ENCODE results near the gene MED28. TPM values are rescaled to one million over a fixed set of nuclear protein-coding genes. Genes with fewer than 3 reads are reported as not detected.

MED28 gene
- total RNA-seq, 1 experiment from 2014 or later, result 106 TPM

GRCh38 chr4:17624821-17625220 is 10.4 kb downstream of the MED28 start:
- DNase-seq (ENCODE audit: low spot score), result no peak
- Mint-ChIP-seq H3K36me3 (peaks cover 89% of the 10 kb centered on the region), H3K4me1 (no peaks in the 10 kb centered on the region), H3K27me3 (ENCODE audit: low read depth) (no peaks in the 10 kb centered on the region), H3K9me3 (no peaks in the 10 kb centered on the region), H3K4me3 (no peak overlapping the region), H3K27ac (no peak overlapping the region)
- ATAC-seq, result no peak
- ChIA-PET CTCF (no interaction called here), POLR2A (no interaction called here)
- TF ChIP-seq E2F4 (CRISPR knock-in tag; IDR thresholded peaks at IDR 0.05; ENCODE audit: borderline replicate concordance, low read depth) (no peak), HMGA2 (CRISPR knock-in tag; IDR thresholded peaks at IDR 0.05) (no peak)
- TF ChIP-seq, protein P1, sequence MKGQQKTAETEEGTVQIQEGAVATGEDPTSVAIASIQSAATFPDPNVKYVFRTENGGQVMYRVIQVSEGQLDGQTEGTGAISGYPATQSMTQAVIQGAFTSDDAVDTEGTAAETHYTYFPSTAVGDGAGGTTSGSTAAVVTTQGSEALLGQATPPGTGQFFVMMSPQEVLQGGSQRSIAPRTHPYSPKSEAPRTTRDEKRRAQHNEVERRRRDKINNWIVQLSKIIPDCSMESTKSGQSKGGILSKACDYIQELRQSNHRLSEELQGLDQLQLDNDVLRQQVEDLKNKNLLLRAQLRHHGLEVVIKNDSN (CRISPR knock-in tag; IDR thresholded peaks at IDR 0.05), result no peak

DNA sequence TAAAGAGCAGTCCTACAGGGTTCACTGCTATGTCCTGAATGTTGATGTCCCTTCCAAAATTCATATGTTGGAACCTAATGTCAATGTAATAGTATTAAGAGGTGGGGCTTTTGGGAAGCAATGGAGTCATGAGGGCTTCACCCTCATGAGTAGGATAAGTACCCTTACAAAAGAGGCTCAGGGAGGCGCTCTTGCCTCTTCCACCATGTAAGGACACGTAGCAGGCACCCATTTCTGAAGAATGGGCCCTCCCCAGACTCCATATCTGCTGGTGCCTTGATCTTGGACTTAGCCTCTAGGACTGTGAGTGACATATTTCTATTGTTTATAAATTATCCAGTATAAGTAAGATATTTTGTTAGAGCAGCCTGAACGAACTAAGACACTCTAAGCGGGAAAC is 15.8 kb downstream of the MED28 start:
- no peaks in the 10 kb centered on the region for H3K4me1 Mint-ChIP-seq
- ChIA-PET POLR2A (no interaction called here), CTCF (no interaction called here)
- H3K4me3 Mint-ChIP-seq, result no peak overlapping the region
- H3K9me3 Mint-ChIP-seq, result no peaks in the 10 kb centered on the region
- H3K36me3 Mint-ChIP-seq, result peaks cover 83% of the 10 kb centered on the region
- H3K27ac Mint-ChIP-seq, result no peak overlapping the region
- DNase-seq (ENCODE audit: low spot score) (no peak), ATAC-seq (peak; percentile 39)
- no peaks in the 10 kb centered on the region for H3K27me3 Mint-ChIP-seq (ENCODE audit: low read depth)
- TF ChIP-seq ZNF671 (CRISPR knock-in tag; IDR thresholded peaks at IDR 0.05) (no peak), AR (CRISPR knock-in tag; IDR thresholded peaks at IDR 0.05) (no peak), OVOL2 (CRISPR knock-in tag; IDR thresholded peaks at IDR 0.05; ENCODE audit: borderline replicate concordance) (no peak), CBFB (CRISPR knock-in tag; IDR thresholded peaks at IDR 0.05; ENCODE audit: low read depth) (no peak), MXD4 (CRISPR knock-in tag; IDR thresholded peaks at IDR 0.05; ENCODE audit: borderline replicate concordance) (no peak), FOXJ3 (CRISPR knock-in tag; IDR thresholded peaks at IDR 0.05; ENCODE audit: borderline replicate concordance) (no peak), MYBL2 (CRISPR knock-in tag; IDR thresholded peaks at IDR 0.05) (no peak), JAZF1 (CRISPR knock-in tag; IDR thresholded peaks at IDR 0.05) (no peak), TCF7 (CRISPR knock-in tag; IDR thresholded peaks at IDR 0.05; ENCODE audit: low read depth) (no peak), ELF4 (CRISPR knock-in tag; IDR thresholded peaks at IDR 0.05; ENCODE audit: low read depth) (no peak), ZNF416 (CRISPR knock-in tag; IDR thresholded peaks at IDR 0.05) (no peak), FOXP1 (CRISPR knock-in tag; IDR thresholded peaks at IDR 0.05; ENCODE audit: borderline replicate concordance) (no peak), ZBTB43 (CRISPR knock-in tag; IDR thresholded peaks at IDR 0.05) (no peak), HMGA2 (CRISPR knock-in tag; IDR thresholded peaks at IDR 0.05) (no peak), E2F5 (CRISPR knock-in tag; IDR thresholded peaks at IDR 0.05) (no peak), ATF1 (CRISPR knock-in tag; IDR thresholded peaks at IDR 0.05) (no peak), ZNF121 (CRISPR knock-in tag; IDR thresholded peaks at IDR 0.05) (no peak)
- TF ChIP-seq, protein P2, sequence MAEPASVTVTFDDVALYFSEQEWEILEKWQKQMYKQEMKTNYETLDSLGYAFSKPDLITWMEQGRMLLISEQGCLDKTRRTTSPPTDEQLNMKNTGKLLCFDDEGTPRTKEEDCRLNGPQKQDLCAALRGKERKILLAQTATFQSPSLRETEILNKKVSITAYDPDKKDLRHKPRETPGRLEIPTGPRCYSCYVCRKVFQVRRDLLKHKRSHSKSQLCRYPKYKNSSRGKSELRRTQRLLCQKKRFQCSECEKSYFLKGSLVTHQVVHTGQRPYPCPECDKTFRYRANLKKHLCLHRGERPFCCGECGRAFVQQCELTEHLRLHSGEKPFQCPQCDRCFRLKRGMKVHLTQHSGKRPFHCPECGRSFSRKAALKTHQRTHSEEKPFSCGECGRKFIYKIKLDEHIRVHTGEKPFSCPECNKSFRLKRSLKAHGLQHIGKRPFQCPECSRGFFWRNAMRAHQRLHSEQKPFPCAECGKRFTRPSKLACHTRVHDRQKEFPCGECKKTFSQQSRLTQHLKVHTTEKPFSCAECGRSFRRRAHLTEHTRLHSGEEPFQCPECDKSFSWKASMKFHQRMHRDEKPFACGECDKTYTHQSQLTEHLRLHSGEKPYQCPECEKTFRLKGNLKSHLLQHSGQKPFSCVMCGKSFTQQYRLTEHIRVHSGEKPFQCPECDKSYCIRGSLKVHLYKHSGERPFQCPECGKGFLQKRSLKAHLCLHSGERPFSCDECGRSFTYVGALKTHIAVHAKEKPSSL (CRISPR knock-in tag; conservative IDR thresholded peaks at IDR 0.05), result no peak
